T-cell (primary cell): ENCODE results near the gene PIGM. TPM values are rescaled to one million over a fixed set of nuclear protein-coding genes. Genes with fewer than 3 reads are reported as not detected.
"Not testable (repeated sequence)": the region's sequence is repeated elsewhere in the genome, so short reads cannot be mapped to it uniquely, and the experiment has no call there.

ENCODE experiments used
- ATAC-seq, 4 experiments: fragments of 200-7000 bp in 3 of 4; fragments of 150-1000 bp in 1 of 4; cut with Tn5 transposase; replicated peaks in 1 of 4; 1 replicate in 3 of 4; 2 replicates in 1 of 4; pipeline ENCODE4 v1.10.0; 2021; ENCODE audit warnings: moderate library complexity in 3 of 4, mild to moderate bottlenecking in 2 of 4, moderate number of reproducible peaks in 1 of 4
- CTCF ChIA-PET, 2 donors: fragments of 300-600 bp; sonication (Branson Sonifier 250); formaldehyde crosslinking; loops; one replicate each; lab custom pipeline; 2022; ENCODE audit warnings: antibody characterized with exemption in 2 of 2; lab: Charles Lee
- POLR2A ChIA-PET, 2 donors: fragments of 300-600 bp; sonication (Branson Sonifier 250); formaldehyde crosslinking; loops; one replicate each; lab custom pipeline; 2022; ENCODE audit warnings: antibody characterized with exemption in 2 of 2; lab: Charles Lee
- DNase-seq, 35 experiments: peaks; one replicate each; pipeline versions ENCODE4 v3.0.0 to v3.0.0-alpha.2; 2013 to 2023
- H3K27ac ChIP-seq: one replicate; pipeline ENCODE4 v1.5.1; 2013; ENCODE audit warnings: low read length
- H3K27me3 ChIP-seq, 2 experiments: replicated peaks in 1 of 2; 1 replicate in 1 of 2; 2 replicates in 1 of 2; pipeline versions ENCODE4 v1.6.1 to v1.7.0; 2013; ENCODE audit warnings: low read length in 1 of 2, mixed read lengths in 1 of 2; ENCODE audit not compliant: control insufficient read depth in 2 of 2, insufficient read depth in 2 of 2; ENCODE audit errors: extremely low read depth in 1 of 2
- H3K36me3 ChIP-seq, 2 donors: 1 replicate in 1 of 2; 2 replicates in 1 of 2; pipeline versions ENCODE4 v1.6.1 to v1.7.0; 2013; ENCODE audit warnings: low read length in 1 of 2; ENCODE audit not compliant: control insufficient read depth in 2 of 2, insufficient read depth in 1 of 2; ENCODE audit errors: extremely low read depth in 1 of 2
- H3K4me1 ChIP-seq, 2 experiments: 1 replicate in 1 of 2; 2 replicates in 1 of 2; pipeline versions ENCODE4 v1.6.1 to v1.7.0; 2013; ENCODE audit warnings: low read length in 2 of 2, mixed read lengths in 1 of 2; ENCODE audit not compliant: insufficient read depth in 2 of 2, control insufficient read depth in 1 of 2; ENCODE audit errors: extremely low read depth in 1 of 2
- H3K4me3 ChIP-seq, 2 donors: 1 replicate in 1 of 2; 2 replicates in 1 of 2; pipeline versions ENCODE4 v1.5.1 to v1.7.0; 2013; ENCODE audit warnings: mild to moderate bottlenecking in 2 of 2, low read length in 1 of 2, moderate library complexity in 1 of 2; ENCODE audit not compliant: control insufficient read depth in 1 of 2; ENCODE audit errors: extremely low read depth in 1 of 2
- H3K9me3 ChIP-seq: 2 replicates; pipeline ENCODE4 v1.7.0; 2013
- H3K27ac Mint-ChIP-seq, 2 donors: one replicate each; pipeline ENCODE4 v1.8.0; 2020 to 2021; ENCODE audit warnings: mild to moderate bottlenecking in 2 of 2, mixed read lengths in 2 of 2
- H3K27me3 Mint-ChIP-seq, 2 donors: one replicate each; pipeline ENCODE4 v1.8.0; 2021 to 2022; ENCODE audit warnings: mixed read lengths in 2 of 2
- H3K36me3 Mint-ChIP-seq: one replicate; pipeline ENCODE4 v1.8.0; 2021; ENCODE audit warnings: mixed read lengths
- H3K4me1 Mint-ChIP-seq, 3 donors: one replicate each; pipeline ENCODE4 v1.8.0; 2020 to 2022; ENCODE audit warnings: mixed read lengths in 3 of 3, mild to moderate bottlenecking in 1 of 3
- H3K4me3 Mint-ChIP-seq, 3 donors: one replicate each; pipeline ENCODE4 v1.8.0; 2020 to 2022; ENCODE audit warnings: mild to moderate bottlenecking in 3 of 3, mixed read lengths in 3 of 3, moderate library complexity in 3 of 3
- H3K9me3 Mint-ChIP-seq, 3 donors: one replicate each; pipeline ENCODE4 v1.8.0; 2020 to 2022; ENCODE audit warnings: mixed read lengths in 3 of 3
- WGBS: methylation state at CpG from one replicate; pipeline ENCODE4 v1.1.5; 2013; ENCODE audit warnings: missing lambda C conversion rate; ENCODE audit not compliant: insufficient coverage; 5-methylcytosine and 5-hydroxymethylcytosine counted together
- total RNA-seq, 35 experiments: library from RNA in 6 of 35; stranded (reverse) in 6 of 35; fragments of 120-200 nt in 1 of 35; gene quantifications; one replicate each; pipeline versions ENCODE4 v1.2.1 to v1.2.4 and lab custom pipeline; 2013 to 2026

The PIGM gene
- total RNA-seq, 5 donors from 2014 or later (not counting 1 experiment from before 2014, with no cell fraction given) = 3.2 to 9.7 (median 8.4) TPM

DNA sequence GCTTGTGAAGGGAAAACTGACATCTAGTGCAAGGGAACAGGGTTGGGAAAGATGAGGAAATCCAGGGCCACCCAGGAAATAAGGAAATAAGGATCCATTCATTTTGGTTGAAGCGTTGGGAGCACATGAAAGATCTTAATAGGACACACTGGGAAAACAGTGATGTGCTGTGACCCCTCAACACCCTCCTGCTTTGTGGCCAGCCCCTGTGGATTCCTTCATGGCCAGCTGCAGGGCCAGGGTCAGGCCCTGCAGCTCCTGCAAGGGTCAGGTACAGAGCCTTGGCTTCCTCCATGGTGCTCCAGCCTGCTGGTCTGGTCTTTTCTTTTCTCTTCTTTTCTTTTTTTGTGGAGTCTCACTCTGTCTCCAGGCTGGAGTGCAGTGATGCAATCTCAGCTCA is 18.8 kb upstream of the PIGM start:
- Histone ChIP-seq H3K4me3 (no peak overlapping the region), H3K27me3 (peaks cover 3 to 39% of the 10 kb centered on the region in 2 experiments), H3K36me3 (no peaks in the 10 kb centered on the region), H3K27ac (no peak overlapping the region), H3K4me1 (peaks cover 0 to 8% of the 10 kb centered on the region in 2 experiments), H3K9me3 (no peaks in the 10 kb centered on the region)
- Mint-ChIP-seq H3K36me3 (no peaks in the 10 kb centered on the region), H3K27ac (no peak overlapping the region), H3K4me1 (peaks cover 8 to 13% (median 12%) of the 10 kb centered on the region in 3 donors), H3K9me3 (no peaks in the 10 kb centered on the region), H3K27me3 (peaks cover 23 to 46% of the 10 kb centered on the region in 2 donors), H3K4me3 (no peak overlapping the region)
- WGBS = 80% methylated on average over 1 of the region's 1 CpG
- no peak for ATAC-seq
- ChIA-PET CTCF (no interaction called here), POLR2A (no interaction called here)
- no peak for DNase-seq

DNA sequence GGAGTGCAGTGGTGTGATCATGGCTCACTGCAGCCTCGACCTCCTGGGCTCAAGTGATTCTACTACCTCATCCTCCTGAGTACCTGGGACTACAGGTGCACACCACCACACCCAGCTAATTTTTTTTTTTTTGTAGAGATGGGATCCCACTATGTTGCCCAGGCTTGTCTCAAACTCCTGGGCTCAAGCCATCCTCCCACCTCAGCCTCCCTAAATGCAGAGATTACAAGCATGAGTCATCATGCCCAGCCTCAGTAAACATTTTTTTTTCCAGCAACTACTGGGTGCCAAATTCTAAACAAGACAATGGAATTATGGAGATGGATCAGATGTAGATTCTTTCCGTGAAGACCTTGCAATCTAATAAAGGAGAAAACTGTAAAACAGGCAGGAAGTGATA is 18.4 kb upstream of the PIGM start:
- not testable (repeated sequence) for H3K4me3 Mint-ChIP-seq

GRCh38 chr1:160049101-160049500 is 17.3 kb upstream of the PIGM start:
- Mint-ChIP-seq H3K4me1 (peaks cover 8 to 13% (median 12%) of the 10 kb centered on the region in 3 donors), H3K27ac (no peak overlapping the region), H3K27me3 (peaks cover 16 to 37% of the 10 kb centered on the region in 2 donors), H3K36me3 (no peaks in the 10 kb centered on the region), H3K4me3 (no peak overlapping the region), H3K9me3 (no peaks in the 10 kb centered on the region)
- H3K9me3 ChIP-seq = no peaks in the 10 kb centered on the region
- no peak for DNase-seq
- ChIA-PET POLR2A (no interaction called here), CTCF (interaction anchor here in 1 of 2 donors (0.6 kb wide), 1 partner anchor 180 kb away, joined by 3 read pairs; no protein-coding TSS in a partner anchor)
- WGBS = 83% methylated on average over 2 of the region's 3 CpGs
- peaks cover 3 to 30% of the 10 kb centered on the region in 2 experiments for H3K27me3 ChIP-seq
- H3K27ac ChIP-seq = no peak overlapping the region
- ATAC-seq = no peak
- H3K4me3 ChIP-seq = no peak overlapping the region
- H3K4me1 ChIP-seq = peaks cover 0 to 8% of the 10 kb centered on the region in 2 experiments
- H3K36me3 ChIP-seq = no peaks in the 10 kb centered on the region

More for the DNA sequence above, 18.4 kb upstream of the PIGM start:
- H3K4me3 ChIP-seq, H3K9me3 ChIP-seq, H3K27ac ChIP-seq, ATAC-seq, CTCF ChIA-PET, H3K9me3 Mint-ChIP-seq, H3K36me3 ChIP-seq, DNase-seq, H3K27ac Mint-ChIP-seq, H3K36me3 Mint-ChIP-seq, H3K4me1 ChIP-seq: not testable (repeated sequence)
- POLR2A ChIA-PET = interaction anchor here in 1 of 2 donors (0.7 kb wide), 1 partner anchor 873 kb away, joined by 3 read pairs; no protein-coding TSS in a partner anchor
- peaks cover 20 to 47% of the 10 kb centered on the region in 2 donors for H3K27me3 Mint-ChIP-seq
- peaks cover 8 to 13% (median 12%) of the 10 kb centered on the region in 3 donors for H3K4me1 Mint-ChIP-seq
- peaks cover 3 to 39% of the 10 kb centered on the region in 2 experiments for H3K27me3 ChIP-seq
- WGBS = 86% methylated on average over 1 of the region's 2 CpGs

GRCh38 chr1:160048335-160048734 is 16.5 kb upstream of the PIGM start:
- peaks cover 19 to 33% of the 10 kb centered on the region in 2 donors for H3K27me3 Mint-ChIP-seq
- no peaks in the 10 kb centered on the region for H3K9me3 Mint-ChIP-seq
- Histone ChIP-seq H3K27me3 (peaks cover 3 to 22% of the 10 kb centered on the region in 2 experiments), H3K4me1 (peaks cover 0 to 8% of the 10 kb centered on the region in 2 experiments), H3K4me3 (no peak overlapping the region), H3K9me3 (no peaks in the 10 kb centered on the region), H3K27ac (no peak overlapping the region), H3K36me3 (no peaks in the 10 kb centered on the region)
- H3K4me1 Mint-ChIP-seq = peaks cover 8 to 13% (median 12%) of the 10 kb centered on the region in 3 donors
- ATAC-seq = no peak
- ChIA-PET POLR2A (no interaction called here), CTCF (interaction anchor here in 1 of 2 donors (0.6 to 0.7 kb wide), 2 partner anchors 18 to 180 kb away, joined by 3 read pairs; no protein-coding TSS in a partner anchor)
- no peak overlapping the region for H3K4me3 Mint-ChIP-seq
- DNase-seq = no peak
- no peak overlapping the region for H3K27ac Mint-ChIP-seq
- no peaks in the 10 kb centered on the region for H3K36me3 Mint-ChIP-seq

GRCh38 chr1:160047111-160047991 is 15.6 kb upstream of the PIGM start:
- Histone ChIP-seq H3K36me3 (no peaks in the 10 kb centered on the region), H3K27me3 (peaks cover 0 to 19% of the 10 kb centered on the region in 2 experiments), H3K4me1 (peaks cover 0 to 8% of the 10 kb centered on the region in 2 experiments), H3K27ac (no peak overlapping the region), H3K4me3 (peak overlapping the region in 1 of 2 donors; percentile 58), H3K9me3 (no peaks in the 10 kb centered on the region)
- Mint-ChIP-seq H3K27ac (no peak overlapping the region), H3K4me3 (peak overlapping the region; percentile 58 to 70 (median 61)), H3K27me3 (peaks cover 21 to 33% of the 10 kb centered on the region in 2 donors), H3K36me3 (no peaks in the 10 kb centered on the region), H3K4me1 (peaks cover 8 to 13% (median 12%) of the 10 kb centered on the region in 3 donors), H3K9me3 (no peaks in the 10 kb centered on the region)
- WGBS = 85% methylated on average over 7 of the region's 9 CpGs
- no peak for DNase-seq
- CTCF ChIA-PET = interaction anchor here (0.6 to 3.4 kb wide), 10 partner anchors 17 to 52 kb away, joined by 3 to 19 read pairs (median 7); partner anchors contain the start of genes KCNJ9 (in 2 of the 2) and IGSF8 (in 1 of the 2)
- ATAC-seq = no peak
- POLR2A ChIA-PET = interaction anchor here in 1 of 2 donors (0.5 kb wide), 1 partner anchor 388 kb away, joined by 4 read pairs; no protein-coding TSS in a partner anchor

- peak overlapping the region in 1 of 2 donors; percentile 58 for H3K4me3 ChIP-seq
- ATAC-seq = peak; percentile 75 to 82 (median 80)
- H3K27me3 ChIP-seq = peaks cover 0 to 24% of the 10 kb centered on the region in 2 experiments
- Mint-ChIP-seq H3K4me3 (peak overlapping the region; percentile 58 to 70 (median 61)), H3K27me3 (peaks cover 14 to 33% of the 10 kb centered on the region in 2 donors), H3K27ac (peak overlapping the region; percentile 32 to 57), H3K9me3 (no peaks in the 10 kb centered on the region), H3K4me1 (peaks cover 8 to 13% (median 12%) of the 10 kb centered on the region in 3 donors), H3K36me3 (no peaks in the 10 kb centered on the region)
- H3K9me3 ChIP-seq = no peaks in the 10 kb centered on the region
- DNase-seq = peak in 13 of 35 experiments; percentile 8 to 63 (median 22)
- H3K27ac ChIP-seq = no peak overlapping the region
- peaks cover 0 to 8% of the 10 kb centered on the region in 2 experiments for H3K4me1 ChIP-seq
- POLR2A ChIA-PET = interaction anchor here in 1 of 2 donors (0.5 kb wide), 1 partner anchor 389 kb away, joined by 4 read pairs; no protein-coding TSS in a partner anchor
- CTCF ChIA-PET = interaction anchor here (0.6 to 3.4 kb wide), 14 partner anchors 16 to 216 kb away, joined by 3 to 19 read pairs (median 4); partner anchors contain the start of genes KCNJ9 (in 2 of the 2), DCAF8 (in 1 of the 2) and IGSF8 (in 1 of the 2)
- 7% methylated on average over 8 of the region's 11 CpGs for WGBS
- H3K36me3 ChIP-seq = no peaks in the 10 kb centered on the region
Observed at GRCh38 chr1:160046494-160047110, 14.8 kb upstream of the PIGM start.
